Measurements from ENCODE around the gene OR5H15. TPM values are rescaled to one million over a fixed set of nuclear protein-coding genes. Genes with fewer than 3 reads are reported as not detected.

OR5H15 gene
- total and polyA plus RNA-seq, 10 of the 15 experiments (the other 5 are each of a cell fraction or from before 2014, with no cell fraction given) = not detected

DNA sequence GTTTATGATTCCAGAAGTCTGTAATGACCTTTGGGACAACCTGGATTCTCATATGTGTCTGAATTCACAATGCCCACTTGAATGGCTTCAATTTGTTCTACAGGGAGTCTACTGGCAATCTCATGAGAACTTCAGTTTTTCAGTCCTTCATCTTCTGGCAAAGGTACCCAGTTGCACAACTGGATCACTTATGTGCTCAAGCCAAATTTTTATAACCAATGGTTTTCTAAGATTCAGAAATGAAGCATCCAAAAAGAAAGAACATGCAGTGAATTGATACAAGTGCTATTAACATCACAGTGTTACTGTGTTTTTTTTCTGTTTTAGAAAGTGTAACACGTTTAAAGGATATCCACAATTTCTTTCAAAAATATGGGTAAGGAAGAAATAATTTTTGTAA, 19.3 kb upstream of the OR5H15 start, which contains the start of gene OR5H14:
OR5H14 (plus strand) TSS at position 301 of the 400 bp plus-strand sequence. CDS start 1,907 bp downstream, outside the sequence.
- SMC1A ChIA-PET (ENCODE audit: uncharacterized antibody, unreplicated experiment) = no interaction called here
- Histone ChIP-seq H3K9me3 (replicated peaks; ENCODE audit: control insufficient read depth, insufficient read depth, low read length) (no peaks in the 10 kb centered on the region), H3K27ac (ENCODE audit: control insufficient read depth, insufficient read depth) (no peak within 1 kb of the TSS), H3K79me2 (ENCODE audit: control insufficient read depth, insufficient read depth, low read length) (no peaks in the 10 kb centered on the region), H3K4me2 (ENCODE audit: control insufficient read depth, insufficient read depth) (no peak within 1 kb of the TSS), H3K4me1 (ENCODE audit: control insufficient read depth, insufficient read depth, low read length) (no peaks in the 10 kb centered on the region), H3K4me3 (no peak within 1 kb of the TSS), H3K9ac (ENCODE audit: control insufficient read depth, insufficient read depth, low read length) (no peak within 1 kb of the TSS), H4K20me1 (ENCODE audit: control insufficient read depth, insufficient read depth) (no peaks in the 10 kb centered on the region), H3K27me3 (replicated peaks in 1 of 2; ENCODE audit: control insufficient read depth in 2 of 2, insufficient read depth in 2 of 2, low read length in 1 of 2) (no peaks in the 10 kb centered on the region; a peak in 1 of 4 replicates), H3K36me3 (ENCODE audit: control insufficient read depth in 2 of 2, insufficient read depth in 2 of 2, low read length in 1 of 2) (no peaks in the 10 kb centered on the region), H2AFZ (ENCODE audit: control insufficient read depth, low read depth, low read length) (no peak within 1 kb of the TSS)
- no TSS peak for BruUV-seq (replicated peaks)
- no peak for DNase-seq (ENCODE audit: low read depth, low spot score)
- intact Hi-C loops (cut with micrococcal nuclease; ENCODE audit: unreplicated experiment) = no loop called here
- no peak for FAIRE-seq
- in situ Hi-C loops (cut with MboI) = no loop called here
- TF ChIP-seq SMAD5 (IDR thresholded peaks at IDR 0.05; ENCODE audit: low read depth) (no peak), POLR2AphosphoS2 (IDR thresholded peaks at IDR 0.05; ENCODE audit: low read depth, low read length) (no peak), ZNF274 (IDR thresholded peaks at IDR 0.05; ENCODE audit: insufficient read depth, insufficient read length) (no peak), CEBPB (IDR thresholded peaks at IDR 0.05; ENCODE audit: borderline replicate concordance in 1 of 2, low read depth in 2 of 2, low read length in 2 of 2) (no peak), ESRRA (IDR thresholded peaks at IDR 0.05; ENCODE audit: low read length) (no peak), CBX3 (IDR thresholded peaks at IDR 0.05; ENCODE audit: borderline replicate concordance, low read depth) (no peak)
- TF ChIP-seq, protein P1, sequence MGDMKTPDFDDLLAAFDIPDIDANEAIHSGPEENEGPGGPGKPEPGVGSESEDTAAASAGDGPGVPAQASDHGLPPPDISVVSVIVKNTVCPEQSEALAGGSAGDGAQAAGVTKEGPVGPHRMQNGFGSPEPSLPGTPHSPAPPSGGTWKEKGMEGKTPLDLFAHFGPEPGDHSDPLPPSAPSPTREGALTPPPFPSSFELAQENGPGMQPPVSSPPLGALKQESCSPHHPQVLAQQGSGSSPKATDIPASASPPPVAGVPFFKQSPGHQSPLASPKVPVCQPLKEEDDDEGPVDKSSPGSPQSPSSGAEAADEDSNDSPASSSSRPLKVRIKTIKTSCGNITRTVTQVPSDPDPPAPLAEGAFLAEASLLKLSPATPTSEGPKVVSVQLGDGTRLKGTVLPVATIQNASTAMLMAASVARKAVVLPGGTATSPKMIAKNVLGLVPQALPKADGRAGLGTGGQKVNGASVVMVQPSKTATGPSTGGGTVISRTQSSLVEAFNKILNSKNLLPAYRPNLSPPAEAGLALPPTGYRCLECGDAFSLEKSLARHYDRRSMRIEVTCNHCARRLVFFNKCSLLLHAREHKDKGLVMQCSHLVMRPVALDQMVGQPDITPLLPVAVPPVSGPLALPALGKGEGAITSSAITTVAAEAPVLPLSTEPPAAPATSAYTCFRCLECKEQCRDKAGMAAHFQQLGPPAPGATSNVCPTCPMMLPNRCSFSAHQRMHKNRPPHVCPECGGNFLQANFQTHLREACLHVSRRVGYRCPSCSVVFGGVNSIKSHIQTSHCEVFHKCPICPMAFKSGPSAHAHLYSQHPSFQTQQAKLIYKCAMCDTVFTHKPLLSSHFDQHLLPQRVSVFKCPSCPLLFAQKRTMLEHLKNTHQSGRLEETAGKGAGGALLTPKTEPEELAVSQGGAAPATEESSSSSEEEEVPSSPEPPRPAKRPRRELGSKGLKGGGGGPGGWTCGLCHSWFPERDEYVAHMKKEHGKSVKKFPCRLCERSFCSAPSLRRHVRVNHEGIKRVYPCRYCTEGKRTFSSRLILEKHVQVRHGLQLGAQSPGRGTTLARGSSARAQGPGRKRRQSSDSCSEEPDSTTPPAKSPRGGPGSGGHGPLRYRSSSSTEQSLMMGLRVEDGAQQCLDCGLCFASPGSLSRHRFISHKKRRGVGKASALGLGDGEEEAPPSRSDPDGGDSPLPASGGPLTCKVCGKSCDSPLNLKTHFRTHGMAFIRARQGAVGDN (IDR thresholded peaks at IDR 0.05) = no peak
- TF ChIP-seq, protein P2, sequence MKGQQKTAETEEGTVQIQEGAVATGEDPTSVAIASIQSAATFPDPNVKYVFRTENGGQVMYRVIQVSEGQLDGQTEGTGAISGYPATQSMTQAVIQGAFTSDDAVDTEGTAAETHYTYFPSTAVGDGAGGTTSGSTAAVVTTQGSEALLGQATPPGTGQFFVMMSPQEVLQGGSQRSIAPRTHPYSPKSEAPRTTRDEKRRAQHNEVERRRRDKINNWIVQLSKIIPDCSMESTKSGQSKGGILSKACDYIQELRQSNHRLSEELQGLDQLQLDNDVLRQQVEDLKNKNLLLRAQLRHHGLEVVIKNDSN (IDR thresholded peaks at IDR 0.05; ENCODE audit: borderline replicate concordance, extremely low read length, insufficient read depth, low read depth, low read length) = no peak
- CTCF ChIA-PET = no interaction called here
- POLR2A ChIA-PET = no interaction called here
- 0% methylated on average over 1 of the region's 1 CpG for WGBS (ENCODE audit: insufficient coverage, insufficient replicate concordance, low lambda C conversion rate, missing lambda C conversion rate)
- RAD21 ChIA-PET (ENCODE audit: unreplicated experiment) = no interaction called here
- no peak for ATAC-seq
